ENCODE measurements around the gene GAGE12H.
"Not testable (repeated sequence)": the region's sequence is repeated elsewhere in the genome, so short reads cannot be mapped to it uniquely, and the experiment has no call there.

GAGE12H gene, protein sequence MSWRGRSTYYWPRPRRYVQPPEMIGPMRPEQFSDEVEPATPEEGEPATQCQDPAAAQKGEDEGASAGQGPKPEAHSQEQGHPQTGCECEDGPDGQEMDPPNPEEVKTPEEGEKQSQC

DNA sequence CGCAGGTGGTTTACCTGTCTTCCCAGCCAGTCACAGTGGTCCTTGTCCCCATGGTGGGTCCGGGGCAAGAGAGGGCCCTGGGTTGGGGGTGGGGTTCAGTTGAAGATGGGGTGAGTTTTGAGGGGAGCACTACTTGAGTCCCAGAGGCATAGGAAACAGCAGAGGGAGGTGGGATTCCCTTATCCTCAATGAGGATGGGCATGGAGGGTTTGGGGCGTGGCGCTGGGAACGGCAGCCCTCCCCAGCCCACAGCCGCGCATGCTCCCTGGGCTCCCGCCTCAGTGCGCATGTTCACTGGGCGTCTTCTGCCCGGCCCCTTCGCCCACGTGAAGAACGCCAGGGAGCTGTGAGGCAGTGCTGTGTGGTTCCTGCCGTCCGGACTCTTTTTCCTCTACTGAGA lies at the start of gene GAGE12H:
Gene GAGE12H, plus strand, starts transcription at position 301 of the 400 bp plus-strand sequence. CDS start 1,155 bp downstream, outside the sequence.
- H3K4me3 ChIP-seq (IDR thresholded peaks at IDR 0.05; ENCODE audit: insufficient read depth, low read depth, low read length); H2AFZ ChIP-seq (ENCODE audit: low read depth); H3K4me2 ChIP-seq; H3K27me3 ChIP-seq (ENCODE audit: insufficient read depth, low read depth); H4K20me1 ChIP-seq (ENCODE audit: insufficient read depth); H3K4me1 ChIP-seq (ENCODE audit: low read depth, poor library complexity, severe bottlenecking); H3K36me3 ChIP-seq (ENCODE audit: insufficient read depth); H3K27ac ChIP-seq; H3K9ac ChIP-seq; H3K79me2 ChIP-seq (ENCODE audit: insufficient read depth, low read depth): not testable (repeated sequence)

DNA sequence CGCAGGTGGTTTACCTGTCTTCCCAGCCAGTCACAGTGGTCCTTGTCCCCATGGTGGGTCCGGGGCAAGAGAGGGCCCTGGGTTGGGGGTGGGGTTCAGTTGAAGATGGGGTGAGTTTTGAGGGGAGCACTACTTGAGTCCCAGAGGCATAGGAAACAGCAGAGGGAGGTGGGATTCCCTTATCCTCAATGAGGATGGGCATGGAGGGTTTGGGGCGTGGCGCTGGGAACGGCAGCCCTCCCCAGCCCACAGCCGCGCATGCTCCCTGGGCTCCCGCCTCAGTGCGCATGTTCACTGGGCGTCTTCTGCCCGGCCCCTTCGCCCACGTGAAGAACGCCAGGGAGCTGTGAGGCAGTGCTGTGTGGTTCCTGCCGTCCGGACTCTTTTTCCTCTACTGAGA lies 47.9 kb upstream of the GAGE12H start, which contains the start of gene GAGE12C:
Gene GAGE12C, plus strand, starts transcription at position 301 of the 400 bp plus-strand sequence. CDS start 1,155 bp downstream, outside the sequence.
- H3K27ac ChIP-seq; H2AFZ ChIP-seq (ENCODE audit: low read depth); H3K4me2 ChIP-seq; H3K9ac ChIP-seq; H3K4me3 ChIP-seq (IDR thresholded peaks at IDR 0.05; ENCODE audit: insufficient read depth, low read depth, low read length); H3K27me3 ChIP-seq (ENCODE audit: insufficient read depth, low read depth); H3K36me3 ChIP-seq (ENCODE audit: insufficient read depth); H3K79me2 ChIP-seq (ENCODE audit: insufficient read depth, low read depth); H3K4me1 ChIP-seq (ENCODE audit: low read depth, poor library complexity, severe bottlenecking); H4K20me1 ChIP-seq (ENCODE audit: insufficient read depth): not testable (repeated sequence)

DNA sequence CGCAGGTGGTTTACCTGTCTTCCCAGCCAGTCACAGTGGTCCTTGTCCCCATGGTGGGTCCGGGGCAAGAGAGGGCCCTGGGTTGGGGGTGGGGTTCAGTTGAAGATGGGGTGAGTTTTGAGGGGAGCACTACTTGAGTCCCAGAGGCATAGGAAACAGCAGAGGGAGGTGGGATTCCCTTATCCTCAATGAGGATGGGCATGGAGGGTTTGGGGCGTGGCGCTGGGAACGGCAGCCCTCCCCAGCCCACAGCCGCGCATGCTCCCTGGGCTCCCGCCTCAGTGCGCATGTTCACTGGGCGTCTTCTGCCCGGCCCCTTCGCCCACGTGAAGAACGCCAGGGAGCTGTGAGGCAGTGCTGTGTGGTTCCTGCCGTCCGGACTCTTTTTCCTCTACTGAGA lies 38.3 kb upstream of the GAGE12H start, which contains the start of gene GAGE12D:
Gene GAGE12D, plus strand, starts transcription at position 301 of the 400 bp plus-strand sequence. CDS start 1,155 bp downstream, outside the sequence.
- not testable (repeated sequence) for H2AFZ ChIP-seq (ENCODE audit: low read depth); H3K27ac ChIP-seq; H3K27me3 ChIP-seq (ENCODE audit: insufficient read depth, low read depth); H3K79me2 ChIP-seq (ENCODE audit: insufficient read depth, low read depth); H3K4me1 ChIP-seq (ENCODE audit: low read depth, poor library complexity, severe bottlenecking); H3K36me3 ChIP-seq (ENCODE audit: insufficient read depth); H4K20me1 ChIP-seq (ENCODE audit: insufficient read depth); H3K4me3 ChIP-seq (IDR thresholded peaks at IDR 0.05; ENCODE audit: insufficient read depth, low read depth, low read length); H3K9ac ChIP-seq; H3K4me2 ChIP-seq

GRCh38 chrX:49550989-49551388 lies 28.8 kb upstream of the GAGE12H start, which contains the start of gene GAGE12E:
Gene GAGE12E, plus strand, starts transcription at chrX:49551289. Its CDS starts 1,155 bp downstream, at chrX:49552444.
- not testable (repeated sequence) for H3K36me3 ChIP-seq (ENCODE audit: insufficient read depth); H2AFZ ChIP-seq (ENCODE audit: low read depth); H3K4me1 ChIP-seq (ENCODE audit: low read depth, poor library complexity, severe bottlenecking); H3K27me3 ChIP-seq (ENCODE audit: insufficient read depth, low read depth); H3K4me2 ChIP-seq; H3K27ac ChIP-seq; H3K9ac ChIP-seq; H3K4me3 ChIP-seq (IDR thresholded peaks at IDR 0.05; ENCODE audit: insufficient read depth, low read depth, low read length); H4K20me1 ChIP-seq (ENCODE audit: insufficient read depth); H3K79me2 ChIP-seq (ENCODE audit: insufficient read depth, low read depth)

- not testable (repeated sequence) for H3K4me1 ChIP-seq (ENCODE audit: low read depth, poor library complexity, severe bottlenecking); H3K79me2 ChIP-seq (ENCODE audit: insufficient read depth, low read depth); H4K20me1 ChIP-seq (ENCODE audit: insufficient read depth); H3K36me3 ChIP-seq (ENCODE audit: insufficient read depth); H3K27me3 ChIP-seq (ENCODE audit: insufficient read depth, low read depth); H3K4me3 ChIP-seq (IDR thresholded peaks at IDR 0.05; ENCODE audit: insufficient read depth, low read depth, low read length); H3K9ac ChIP-seq; H2AFZ ChIP-seq (ENCODE audit: low read depth); H3K4me2 ChIP-seq; H3K27ac ChIP-seq
These were observed 19.2 kb upstream of the GAGE12H start, which contains the start of gene GAGE12F for GRCh38 chrX:49560542-49560941. Gene GAGE12F, plus strand, starts transcription at chrX:49560842. Its CDS starts 1,155 bp downstream, at chrX:49561997.

DNA sequence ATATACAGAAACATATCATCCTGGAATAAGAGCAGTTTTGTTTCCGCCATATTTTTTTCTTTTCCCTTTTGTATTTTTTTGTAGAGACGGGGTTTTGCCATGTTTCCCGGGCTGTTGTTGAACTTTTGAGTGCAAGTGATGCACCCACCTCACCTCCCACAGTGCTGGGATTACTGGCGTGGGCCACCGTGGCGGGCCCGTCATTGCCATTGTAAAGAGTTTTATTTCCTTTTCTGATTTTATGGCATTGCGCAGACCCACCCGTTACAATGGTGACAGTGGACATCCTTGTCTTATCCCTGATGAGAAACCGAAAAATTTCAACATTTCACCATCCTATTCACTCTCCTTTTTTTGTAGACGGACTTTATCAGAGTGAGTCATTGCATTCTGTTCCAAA lies 11.0 kb upstream of the GAGE12H start:
- not testable (repeated sequence) for H3K9ac ChIP-seq; H3K79me2 ChIP-seq (ENCODE audit: insufficient read depth, low read depth); H3K4me1 ChIP-seq (ENCODE audit: low read depth, poor library complexity, severe bottlenecking); H3K27me3 ChIP-seq (ENCODE audit: insufficient read depth, low read depth); H3K36me3 ChIP-seq (ENCODE audit: insufficient read depth); H3K4me3 ChIP-seq (IDR thresholded peaks at IDR 0.05; ENCODE audit: insufficient read depth, low read depth, low read length); H4K20me1 ChIP-seq (ENCODE audit: insufficient read depth); H3K27ac ChIP-seq; H2AFZ ChIP-seq (ENCODE audit: low read depth); H3K4me2 ChIP-seq

DNA sequence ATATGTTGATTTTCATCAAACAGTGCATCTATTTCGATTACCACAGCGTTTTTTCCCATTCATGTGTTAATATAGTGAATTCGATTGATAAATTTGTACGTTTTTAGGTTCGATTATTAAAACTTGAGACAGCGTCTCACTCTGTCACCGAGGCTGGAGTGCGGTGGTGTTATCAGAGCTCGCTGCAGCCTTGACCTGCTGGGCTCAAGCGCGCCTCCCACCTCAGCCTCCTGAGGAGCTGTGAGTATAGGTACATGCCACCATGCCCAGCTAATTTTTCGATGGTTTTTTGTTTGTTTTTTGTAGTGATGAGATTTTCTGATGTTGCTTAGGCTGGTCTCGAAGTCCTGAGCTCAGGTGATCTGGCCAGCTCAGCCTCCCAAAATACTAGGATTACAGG lies 10.6 kb upstream of the GAGE12H start:
- H3K79me2 ChIP-seq (ENCODE audit: insufficient read depth, low read depth); H3K4me3 ChIP-seq (IDR thresholded peaks at IDR 0.05; ENCODE audit: insufficient read depth, low read depth, low read length); H3K4me1 ChIP-seq (ENCODE audit: low read depth, poor library complexity, severe bottlenecking); H4K20me1 ChIP-seq (ENCODE audit: insufficient read depth); H3K27ac ChIP-seq; H3K4me2 ChIP-seq; H3K27me3 ChIP-seq (ENCODE audit: insufficient read depth, low read depth); H3K36me3 ChIP-seq (ENCODE audit: insufficient read depth); H2AFZ ChIP-seq (ENCODE audit: low read depth); H3K9ac ChIP-seq: not testable (repeated sequence)

DNA sequence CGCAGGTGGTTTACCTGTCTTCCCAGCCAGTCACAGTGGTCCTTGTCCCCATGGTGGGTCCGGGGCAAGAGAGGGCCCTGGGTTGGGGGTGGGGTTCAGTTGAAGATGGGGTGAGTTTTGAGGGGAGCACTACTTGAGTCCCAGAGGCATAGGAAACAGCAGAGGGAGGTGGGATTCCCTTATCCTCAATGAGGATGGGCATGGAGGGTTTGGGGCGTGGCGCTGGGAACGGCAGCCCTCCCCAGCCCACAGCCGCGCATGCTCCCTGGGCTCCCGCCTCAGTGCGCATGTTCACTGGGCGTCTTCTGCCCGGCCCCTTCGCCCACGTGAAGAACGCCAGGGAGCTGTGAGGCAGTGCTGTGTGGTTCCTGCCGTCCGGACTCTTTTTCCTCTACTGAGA lies 9.6 kb upstream of the GAGE12H start, which contains the start of gene GAGE12G:
Gene GAGE12G, plus strand, starts transcription at position 301 of the 400 bp plus-strand sequence. CDS start 1,155 bp downstream, outside the sequence.
- H3K4me3 ChIP-seq (IDR thresholded peaks at IDR 0.05; ENCODE audit: insufficient read depth, low read depth, low read length); H3K27me3 ChIP-seq (ENCODE audit: insufficient read depth, low read depth); H3K4me1 ChIP-seq (ENCODE audit: low read depth, poor library complexity, severe bottlenecking); H4K20me1 ChIP-seq (ENCODE audit: insufficient read depth); H3K4me2 ChIP-seq; H3K36me3 ChIP-seq (ENCODE audit: insufficient read depth); H3K79me2 ChIP-seq (ENCODE audit: insufficient read depth, low read depth); H3K27ac ChIP-seq; H2AFZ ChIP-seq (ENCODE audit: low read depth); H3K9ac ChIP-seq: not testable (repeated sequence)

DNA sequence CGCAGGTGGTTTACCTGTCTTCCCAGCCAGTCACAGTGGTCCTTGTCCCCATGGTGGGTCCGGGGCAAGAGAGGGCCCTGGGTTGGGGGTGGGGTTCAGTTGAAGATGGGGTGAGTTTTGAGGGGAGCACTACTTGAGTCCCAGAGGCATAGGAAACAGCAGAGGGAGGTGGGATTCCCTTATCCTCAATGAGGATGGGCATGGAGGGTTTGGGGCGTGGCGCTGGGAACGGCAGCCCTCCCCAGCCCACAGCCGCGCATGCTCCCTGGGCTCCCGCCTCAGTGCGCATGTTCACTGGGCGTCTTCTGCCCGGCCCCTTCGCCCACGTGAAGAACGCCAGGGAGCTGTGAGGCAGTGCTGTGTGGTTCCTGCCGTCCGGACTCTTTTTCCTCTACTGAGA lies 9.4 kb downstream of the GAGE12H start, which contains the start of gene GAGE2A:
Gene GAGE2A, plus strand, starts transcription at position 301 of the 400 bp plus-strand sequence. CDS start 1,155 bp downstream, outside the sequence.
- not testable (repeated sequence) for H4K20me1 ChIP-seq (ENCODE audit: insufficient read depth); H3K9ac ChIP-seq; H3K79me2 ChIP-seq (ENCODE audit: insufficient read depth, low read depth); H3K4me3 ChIP-seq (IDR thresholded peaks at IDR 0.05; ENCODE audit: insufficient read depth, low read depth, low read length); H3K36me3 ChIP-seq (ENCODE audit: insufficient read depth); H3K4me2 ChIP-seq; H2AFZ ChIP-seq (ENCODE audit: low read depth); H3K4me1 ChIP-seq (ENCODE audit: low read depth, poor library complexity, severe bottlenecking); H3K27ac ChIP-seq; H3K27me3 ChIP-seq (ENCODE audit: insufficient read depth, low read depth)

DNA sequence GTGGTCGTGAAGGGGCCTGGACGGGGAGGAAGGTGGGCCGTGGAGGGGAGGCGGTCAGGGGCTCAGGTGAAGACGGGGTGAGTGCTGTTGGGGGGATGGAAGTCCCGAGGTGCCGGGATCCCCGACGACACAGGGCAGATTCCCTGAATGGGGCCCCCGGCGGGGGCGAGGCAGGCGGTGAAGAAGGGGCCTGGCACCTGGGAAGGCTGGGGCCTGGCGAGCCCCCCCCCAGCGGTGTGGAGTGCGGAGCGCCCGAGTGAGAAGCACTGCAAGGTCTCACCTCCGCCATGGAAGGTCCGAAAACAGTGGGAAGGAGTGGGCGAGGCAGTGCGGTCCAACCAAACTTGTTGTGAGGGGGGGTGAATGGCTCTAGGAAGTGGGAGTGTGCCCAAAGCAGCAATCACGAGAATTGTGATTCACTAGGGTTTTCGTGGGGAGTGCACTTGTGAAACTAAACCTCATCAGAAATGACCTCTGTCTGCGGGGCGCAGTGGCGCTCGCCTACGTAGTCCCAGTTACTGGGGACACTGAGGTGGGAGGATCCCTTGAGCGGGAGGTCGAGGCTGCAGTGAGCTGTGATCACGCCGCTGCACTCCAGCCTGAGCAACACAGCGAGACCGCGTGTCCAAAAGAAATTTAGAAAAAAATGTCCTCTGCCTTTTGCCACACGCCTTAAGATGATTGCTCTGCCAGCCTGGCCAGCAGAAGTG lies 10.2 kb downstream of the GAGE12H start:
- H4K20me1 ChIP-seq (ENCODE audit: insufficient read depth); H3K27me3 ChIP-seq (ENCODE audit: insufficient read depth, low read depth); H3K36me3 ChIP-seq (ENCODE audit: insufficient read depth); H3K9ac ChIP-seq; H3K4me1 ChIP-seq (ENCODE audit: low read depth, poor library complexity, severe bottlenecking); H3K79me2 ChIP-seq (ENCODE audit: insufficient read depth, low read depth); H3K27ac ChIP-seq; H3K4me2 ChIP-seq; H2AFZ ChIP-seq (ENCODE audit: low read depth); H3K4me3 ChIP-seq (IDR thresholded peaks at IDR 0.05; ENCODE audit: insufficient read depth, low read depth, low read length): not testable (repeated sequence)
